C4-2B (cell line): ENCODE results near the gene VSX1.

Experiments
- ZFX ChIP-seq: fragments of 450-650 bp; IDR thresholded peaks from 2 replicates; pipeline ENCODE4 v1.6.1; 2017
- TF ChIP-seq, protein P1 (sequence below): fragments of 450-650 bp; conservative IDR thresholded peaks from 2 replicates; pipeline ENCODE4 v1.5.1; 2017; ENCODE audit warnings: mild to moderate bottlenecking

- TF ChIP-seq, protein P1, sequence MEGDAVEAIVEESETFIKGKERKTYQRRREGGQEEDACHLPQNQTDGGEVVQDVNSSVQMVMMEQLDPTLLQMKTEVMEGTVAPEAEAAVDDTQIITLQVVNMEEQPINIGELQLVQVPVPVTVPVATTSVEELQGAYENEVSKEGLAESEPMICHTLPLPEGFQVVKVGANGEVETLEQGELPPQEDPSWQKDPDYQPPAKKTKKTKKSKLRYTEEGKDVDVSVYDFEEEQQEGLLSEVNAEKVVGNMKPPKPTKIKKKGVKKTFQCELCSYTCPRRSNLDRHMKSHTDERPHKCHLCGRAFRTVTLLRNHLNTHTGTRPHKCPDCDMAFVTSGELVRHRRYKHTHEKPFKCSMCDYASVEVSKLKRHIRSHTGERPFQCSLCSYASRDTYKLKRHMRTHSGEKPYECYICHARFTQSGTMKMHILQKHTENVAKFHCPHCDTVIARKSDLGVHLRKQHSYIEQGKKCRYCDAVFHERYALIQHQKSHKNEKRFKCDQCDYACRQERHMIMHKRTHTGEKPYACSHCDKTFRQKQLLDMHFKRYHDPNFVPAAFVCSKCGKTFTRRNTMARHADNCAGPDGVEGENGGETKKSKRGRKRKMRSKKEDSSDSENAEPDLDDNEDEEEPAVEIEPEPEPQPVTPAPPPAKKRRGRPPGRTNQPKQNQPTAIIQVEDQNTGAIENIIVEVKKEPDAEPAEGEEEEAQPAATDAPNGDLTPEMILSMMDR = no peak
- TF ChIP-seq ZFX = no peak
These were observed 37.1 kb downstream of the VSX1 start for GRCh38 chr20:25044660-25045342.
